CD4-positive, alpha-beta T cell treated with Interleukin-12 subunit alpha and Interleukin-12 subunit beta, for 1 hour (primary cell): ENCODE data around the gene SLC30A2.

Experiments
- DNase-seq: peaks from one replicate; pipeline ENCODE4 v3.0.0-alpha.2; 2020

The SLC30A2 gene

DNA sequence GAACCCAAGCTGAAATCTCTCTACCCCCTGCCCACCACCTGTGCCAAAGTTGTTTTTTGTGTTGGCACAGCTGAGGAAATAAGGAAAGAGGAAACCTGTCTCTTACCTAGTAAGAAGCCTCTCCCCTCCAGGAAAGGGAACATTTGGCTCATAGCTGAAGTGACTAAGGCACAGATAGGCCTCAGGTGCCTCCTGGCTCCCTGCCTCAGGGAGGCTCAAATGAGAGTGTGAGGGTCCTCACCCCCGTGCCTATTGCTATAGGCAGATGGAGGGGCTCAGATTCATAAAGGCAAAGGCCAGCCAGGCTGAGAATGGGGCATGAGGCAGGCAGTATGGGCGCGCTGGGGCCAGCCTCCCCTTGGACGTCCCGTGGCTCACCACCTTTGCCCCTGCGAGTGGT is 7.4 kb downstream of the SLC30A2 start:
- DNase-seq = no peak

DNA sequence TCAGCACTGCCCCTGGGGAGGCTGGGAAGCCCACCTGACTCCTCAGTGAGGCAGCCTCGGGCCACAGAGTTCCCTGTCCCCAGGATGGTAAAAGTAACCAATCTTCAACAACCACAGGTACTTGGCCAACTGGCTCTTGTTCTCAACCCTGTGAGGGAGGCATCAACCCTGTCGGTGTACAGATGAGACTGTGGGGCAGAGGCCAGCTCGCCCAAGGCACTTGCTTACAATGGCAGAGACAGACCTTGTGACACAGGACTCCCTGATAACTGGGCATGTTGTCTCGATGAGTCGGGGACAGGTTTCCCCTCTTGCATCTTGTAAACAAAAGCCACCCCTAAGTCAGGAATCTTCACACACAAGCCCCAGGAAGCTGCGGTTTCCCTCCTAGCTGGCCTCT is 8.0 kb downstream of the SLC30A2 start:
- no peak for DNase-seq

DNA sequence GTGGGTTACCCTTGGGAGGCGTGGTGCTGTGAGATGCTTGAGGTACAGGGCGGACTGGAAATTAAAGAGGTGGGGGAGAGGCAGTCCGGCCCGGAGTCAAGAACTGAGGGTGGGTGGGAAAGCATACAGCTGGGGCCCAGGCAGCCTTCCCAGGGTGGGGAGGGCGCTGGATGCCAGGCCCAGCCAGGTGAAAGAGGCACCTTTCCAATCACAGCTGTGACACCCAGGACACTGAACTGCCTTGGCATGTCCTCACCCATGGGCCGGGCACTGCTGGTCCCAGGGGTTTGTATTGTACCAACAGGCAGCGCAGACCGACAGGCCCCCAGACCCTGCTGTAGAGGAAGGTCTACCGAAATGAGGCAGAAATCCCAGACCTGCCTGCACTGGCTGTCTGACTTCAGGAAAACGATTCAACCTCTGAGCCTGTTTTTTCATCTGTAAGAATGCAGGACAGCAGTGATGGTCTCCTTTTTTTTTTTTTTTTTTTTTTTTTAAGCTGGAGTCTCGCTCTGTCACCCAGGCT is 9.1 kb downstream of the SLC30A2 start:
- DNase-seq = no peak

DNA sequence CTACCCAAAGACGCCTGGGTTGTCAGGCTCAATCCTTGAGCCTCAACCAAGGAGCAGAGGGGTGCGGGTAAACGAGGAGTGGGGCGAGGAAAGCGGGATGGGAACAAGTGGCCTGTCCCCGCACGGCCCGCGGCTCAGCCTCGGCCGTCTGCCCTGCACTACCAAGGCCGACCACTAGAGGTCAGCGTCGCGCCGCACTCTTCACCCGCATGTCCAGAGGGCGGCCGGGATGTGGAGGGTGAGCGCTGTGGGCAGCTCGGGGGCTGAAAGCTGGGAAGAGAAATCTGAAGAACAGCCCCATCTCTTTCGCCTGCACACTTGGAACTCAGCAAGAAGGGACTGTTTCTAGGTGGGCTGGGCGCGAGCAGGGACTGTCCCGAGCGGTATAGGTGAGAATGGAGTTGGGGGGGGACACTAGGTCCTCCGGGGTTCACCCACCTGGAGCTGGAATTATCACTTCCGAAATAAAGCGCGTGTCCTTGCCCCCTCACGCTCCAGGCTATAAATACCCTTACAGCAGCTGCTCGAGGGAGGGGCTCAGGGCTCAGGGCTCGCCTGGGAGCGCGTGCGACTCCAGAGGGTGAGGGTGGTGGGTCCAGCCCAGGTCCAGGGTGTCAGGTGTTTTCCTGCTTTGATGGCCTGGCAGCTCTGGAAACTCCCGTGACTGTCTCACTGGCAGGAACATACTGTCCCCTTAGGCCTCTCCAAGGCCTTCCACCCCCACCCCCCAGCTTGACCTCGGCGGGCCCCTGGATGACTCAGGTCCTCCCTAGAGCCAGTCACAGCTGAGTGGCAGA is 9.8 kb downstream of the SLC30A2 start:
- peak; percentile 79 for DNase-seq

DNA sequence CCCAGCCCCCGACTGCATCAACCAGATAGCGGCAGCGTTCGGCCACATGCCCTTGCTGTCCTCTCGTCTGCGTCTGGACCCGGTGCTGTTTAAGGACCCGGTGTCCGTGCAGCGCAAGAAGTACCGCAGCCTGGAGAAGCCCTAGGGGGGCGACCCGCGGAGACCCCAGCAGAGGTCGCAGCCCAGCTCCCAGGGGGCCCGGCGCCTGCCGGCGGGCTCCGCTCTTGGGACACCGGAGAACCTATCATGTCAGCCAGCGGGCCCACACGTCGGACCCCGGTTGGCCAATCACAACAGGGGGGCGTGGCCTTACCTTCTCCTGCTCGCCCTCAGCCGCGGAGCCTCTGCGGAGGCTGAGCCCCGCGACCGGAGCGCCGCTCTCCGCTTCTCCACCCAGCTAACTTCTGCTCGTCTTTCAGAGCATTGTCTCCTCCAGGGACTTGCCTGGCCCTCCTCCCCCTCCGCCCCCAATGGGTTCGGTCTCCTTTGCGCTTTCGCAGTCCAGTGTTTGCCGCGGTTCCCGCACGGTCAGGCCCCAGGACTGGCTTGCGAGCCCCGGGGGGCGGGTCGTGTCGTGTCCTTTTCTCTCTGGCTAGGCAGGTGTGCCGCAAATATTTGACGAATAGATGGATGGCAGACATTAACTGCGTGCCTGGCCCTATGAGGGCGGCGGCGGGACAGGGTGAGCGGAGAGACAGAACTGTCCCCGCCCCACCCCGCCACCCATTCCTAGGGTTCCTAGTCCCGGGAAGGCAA is 10.5 kb downstream of the SLC30A2 start:
- DNase-seq = peak; percentile 94

DNA sequence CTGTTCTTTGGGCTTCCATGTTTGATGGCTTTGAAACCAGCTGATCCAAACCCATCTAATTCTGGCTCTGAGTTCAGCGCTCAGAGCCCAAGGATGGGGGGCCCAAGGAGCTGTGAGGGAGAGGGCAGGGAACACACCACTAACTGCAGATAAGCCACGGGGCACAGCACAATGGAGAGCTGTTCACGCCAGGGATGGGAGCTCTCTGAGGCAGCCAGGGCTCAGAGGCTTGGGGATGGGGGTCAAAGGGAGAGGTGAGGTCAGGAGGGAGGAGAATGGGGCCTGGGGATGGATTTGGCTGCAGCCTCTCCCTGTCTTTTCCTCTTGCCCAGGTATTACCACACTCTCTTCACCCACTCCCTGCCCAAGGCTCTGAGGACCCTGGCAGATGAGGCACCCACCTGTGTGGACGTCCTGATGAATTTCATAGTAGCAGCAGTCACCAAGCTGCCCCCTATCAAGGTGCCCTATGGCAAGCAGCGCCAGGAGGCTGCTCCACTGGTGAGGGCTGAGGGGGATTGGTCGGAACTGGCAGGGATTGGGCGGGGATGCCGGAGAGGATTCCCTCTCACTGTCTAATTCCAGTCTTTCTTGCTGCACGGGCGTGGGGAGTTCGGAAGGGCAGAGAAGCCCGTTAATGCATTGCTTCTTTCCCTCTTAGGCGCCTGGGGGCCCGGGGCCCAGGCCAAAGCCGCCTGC is 11.3 kb downstream of the SLC30A2 start:
- DNase-seq = no peak

DNA sequence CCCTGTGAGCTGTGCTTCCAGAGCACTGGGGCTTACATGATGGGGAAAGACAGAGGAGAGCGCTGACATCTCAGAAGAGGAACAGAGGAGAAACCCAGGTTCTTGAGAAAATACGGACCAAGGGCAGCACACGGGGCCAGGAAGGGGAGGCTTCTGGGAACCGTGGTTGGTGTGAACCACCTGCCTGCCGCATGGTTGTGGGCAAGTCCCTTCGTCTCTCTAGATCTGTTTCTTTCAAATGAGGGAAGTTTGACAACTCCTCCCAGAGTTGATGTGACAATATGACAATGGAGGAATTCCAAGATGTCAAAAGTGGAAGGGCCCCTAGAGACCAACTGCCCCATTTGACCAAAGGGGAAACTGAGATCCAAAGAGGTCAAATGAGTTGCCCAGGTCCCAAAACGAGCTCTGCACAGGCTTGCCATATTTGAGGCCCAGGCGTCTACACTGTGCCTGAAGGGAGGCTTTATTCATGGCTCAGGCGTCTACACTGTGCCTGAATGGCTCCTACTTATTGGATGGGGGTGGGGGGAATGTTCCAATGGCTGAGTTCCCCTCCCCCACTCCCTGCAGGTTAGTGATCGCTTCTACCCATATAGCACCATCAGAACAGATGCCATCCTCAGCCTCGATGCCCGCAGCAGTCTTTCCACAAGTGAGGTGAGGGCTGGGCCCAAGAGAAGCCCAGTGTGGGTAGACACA is 13.1 kb downstream of the SLC30A2 start:
- DNase-seq = no peak

DNA sequence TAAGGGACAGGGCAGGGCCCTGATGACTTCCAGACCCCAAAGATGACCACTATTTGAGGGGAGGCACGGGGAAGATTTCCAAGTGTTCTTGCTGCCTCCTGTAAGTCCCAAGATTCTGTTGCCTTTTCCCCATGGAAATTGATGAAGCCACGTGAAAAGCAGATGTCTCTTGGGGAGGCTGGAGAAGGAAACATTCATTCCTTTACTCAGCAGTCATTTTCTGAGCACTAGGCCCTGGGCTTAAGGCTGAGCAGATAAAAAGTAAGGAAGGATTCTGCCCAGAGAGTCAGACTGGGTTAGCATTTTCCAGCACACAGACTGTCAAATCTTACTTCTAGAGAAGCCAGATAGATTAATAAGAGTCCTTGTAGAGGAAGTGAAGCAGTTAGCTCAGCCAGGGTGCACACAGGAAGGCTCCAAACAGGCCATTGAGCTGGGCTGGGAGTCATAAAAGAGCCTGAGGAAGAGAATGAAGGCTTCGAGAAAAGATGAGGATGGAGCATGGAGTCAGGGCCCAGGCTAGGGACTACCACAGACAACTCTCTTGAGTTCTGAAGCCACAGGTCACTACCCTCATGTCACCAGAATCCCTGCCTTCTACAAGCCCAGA is 14.2 kb downstream of the SLC30A2 start:
- no peak for DNase-seq

DNA sequence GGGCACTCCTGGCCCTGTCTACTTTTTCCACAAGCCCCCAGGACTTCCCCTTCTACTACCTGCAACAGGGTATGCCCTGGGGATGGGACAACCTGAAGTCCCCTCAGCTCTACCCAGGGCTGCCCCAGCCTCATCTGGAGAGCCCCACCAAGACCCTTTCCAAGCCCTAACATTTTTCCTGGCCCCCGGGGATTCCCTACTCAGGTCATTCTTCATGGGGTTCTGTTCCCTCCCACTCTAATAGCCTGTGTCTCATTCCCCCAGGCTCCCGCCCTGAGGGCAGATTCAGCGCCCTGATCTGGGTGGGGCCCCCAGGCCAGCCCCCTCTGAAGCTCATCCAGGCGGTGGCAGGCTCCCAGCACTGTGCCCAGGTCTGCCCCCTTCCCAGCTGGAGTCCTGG is 14.7 kb downstream of the SLC30A2 start:
- no peak for DNase-seq

DNA sequence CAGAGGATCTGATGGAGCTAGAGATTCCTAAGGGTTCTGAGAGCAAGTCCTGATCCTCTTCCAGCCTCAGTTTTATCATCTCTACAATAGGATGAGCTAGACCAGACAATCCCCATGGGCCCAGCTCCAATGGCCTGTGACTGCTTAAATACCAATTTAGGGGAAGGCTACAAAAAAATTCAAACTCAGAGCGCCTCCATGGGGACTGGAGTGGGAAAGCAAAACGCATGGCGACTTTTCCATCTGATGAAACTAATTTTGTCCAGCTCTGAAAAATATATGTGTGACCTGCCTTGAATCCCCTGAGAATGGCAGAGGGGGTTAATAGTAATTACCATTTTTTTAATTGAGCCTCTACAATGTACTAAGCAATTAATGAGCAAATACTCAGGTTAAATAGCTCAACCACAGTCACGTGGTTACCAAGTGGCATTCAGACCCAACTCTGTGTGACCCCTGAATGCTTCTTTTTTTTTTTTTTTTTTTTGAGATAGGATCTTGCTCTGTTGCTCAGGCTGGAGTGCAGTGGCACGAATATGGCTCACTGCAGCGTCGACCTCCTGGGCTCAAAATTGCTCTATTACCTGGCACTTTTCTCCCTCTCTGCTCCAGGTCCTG is 15.9 kb downstream of the SLC30A2 start:
- no peak for DNase-seq

DNA sequence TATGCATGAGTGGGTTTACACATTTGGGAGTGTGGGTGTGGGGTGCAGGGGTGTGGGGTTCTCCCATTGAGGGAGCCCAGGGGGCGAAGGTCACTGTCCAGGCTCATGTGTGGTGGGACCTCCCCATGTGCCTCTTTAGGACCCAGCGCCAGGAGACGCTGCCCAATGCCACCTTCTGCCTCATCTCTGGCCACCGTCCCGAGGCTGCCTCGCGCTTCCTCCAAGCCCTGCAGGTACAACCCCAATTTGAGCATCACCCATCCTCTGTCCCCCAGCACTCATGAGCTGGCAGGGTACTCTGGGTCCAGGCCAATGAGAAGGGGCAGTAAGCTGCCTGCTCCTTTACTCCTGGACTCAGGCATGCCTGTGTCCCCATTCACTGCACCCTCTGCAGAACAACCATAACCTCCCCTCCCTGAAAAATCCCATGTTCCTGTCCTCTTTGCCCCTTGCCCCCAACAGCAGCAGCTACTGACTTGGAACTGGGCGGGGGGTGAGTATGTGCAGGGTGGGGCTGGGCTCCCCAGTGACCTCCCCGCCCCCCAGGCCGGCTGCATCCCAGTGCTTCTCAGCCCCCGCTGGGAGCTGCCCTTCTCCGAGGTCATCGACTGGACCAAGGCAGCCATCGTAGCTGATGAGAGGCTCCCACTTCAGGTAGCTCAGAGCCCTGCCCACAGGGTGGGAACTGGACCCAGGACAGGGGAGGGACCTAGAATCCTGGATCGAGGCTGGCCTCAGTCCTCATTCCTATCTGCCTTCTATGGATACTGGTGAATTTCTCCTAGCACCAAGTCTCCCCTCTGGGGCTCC is 16.7 kb downstream of the SLC30A2 start:
- no peak for DNase-seq

DNA sequence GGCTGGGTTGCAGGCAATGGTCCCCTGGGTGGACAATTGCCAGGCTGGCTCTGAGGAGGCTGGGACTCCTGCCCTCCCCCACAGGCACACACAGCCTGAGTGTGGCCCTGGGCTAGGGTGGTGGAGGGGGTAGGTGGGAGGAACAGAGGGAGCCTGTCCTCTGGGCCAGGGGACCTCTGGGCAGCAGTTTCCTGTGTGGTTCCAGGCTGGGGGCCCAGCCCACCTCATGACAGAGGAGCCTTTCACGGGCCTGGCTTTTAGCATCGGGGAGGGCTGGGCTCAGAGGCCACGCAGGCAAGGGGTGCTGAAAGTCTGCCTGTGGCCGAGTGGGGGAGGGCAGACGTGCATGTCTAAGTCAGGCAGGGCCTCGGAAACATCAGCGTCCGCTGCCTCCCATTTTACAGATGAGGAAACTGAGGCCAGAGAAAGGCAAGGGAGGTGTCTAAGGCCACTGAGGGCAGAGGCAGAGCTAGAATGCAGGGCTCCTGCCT is 17.4 kb downstream of the SLC30A2 start:
- no peak for DNase-seq

DNA sequence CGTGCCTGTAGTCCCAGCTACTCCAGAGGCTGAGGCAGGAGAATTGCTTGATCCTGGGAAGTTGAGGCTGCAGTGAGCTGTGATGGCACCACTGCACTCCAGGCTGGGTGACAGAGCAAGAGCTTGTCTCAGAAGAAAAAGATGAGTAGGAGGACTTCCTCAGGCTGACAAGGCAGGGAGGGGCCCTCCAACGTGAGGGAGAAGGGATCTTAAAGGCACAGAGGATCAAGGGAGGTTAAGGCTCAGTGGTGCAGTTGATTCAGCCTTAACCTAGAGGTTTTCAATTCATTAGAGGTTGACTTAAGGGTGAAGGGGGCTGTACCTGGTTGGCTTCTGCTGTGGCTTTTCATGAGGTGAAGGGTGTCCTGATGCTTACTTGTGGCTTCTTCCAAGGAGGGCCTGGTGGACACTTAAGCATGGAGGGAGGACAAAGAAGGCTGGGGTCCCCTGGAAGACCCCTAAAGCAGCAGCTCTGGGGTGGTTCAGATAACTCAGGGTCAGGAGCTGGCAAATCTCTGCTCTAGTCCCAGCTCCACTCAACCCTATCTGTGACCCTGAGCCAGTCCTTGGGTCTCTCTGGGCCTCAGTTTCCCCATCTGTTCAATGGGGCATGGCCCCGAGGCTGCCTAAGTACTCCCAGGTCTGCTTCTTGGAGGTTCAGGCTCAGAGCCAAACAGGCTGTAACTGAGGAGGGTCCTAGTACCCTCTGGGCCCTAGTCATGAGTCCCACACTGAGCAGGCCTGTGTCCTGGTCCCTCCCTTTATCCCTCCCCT is 18.0 kb downstream of the SLC30A2 start:
- DNase-seq = no peak

DNA sequence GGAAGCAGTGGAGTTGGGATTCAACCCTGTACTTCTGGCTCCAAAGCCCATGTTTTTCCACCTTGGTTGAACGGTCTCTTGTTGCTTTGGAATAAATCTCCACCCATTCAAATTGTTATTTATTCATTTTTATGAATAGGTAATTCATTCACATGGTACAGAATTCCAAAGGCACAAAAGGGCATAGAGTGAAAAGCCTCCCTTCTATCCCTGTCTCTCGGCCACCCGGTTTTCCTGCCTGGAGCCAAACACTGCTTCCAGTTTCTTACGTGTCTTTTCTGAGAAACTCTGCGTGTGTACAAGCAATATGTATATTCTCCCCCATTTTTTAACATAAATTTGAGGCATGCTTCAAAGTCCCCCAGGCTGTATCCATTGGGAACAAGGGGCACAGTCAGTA is 20.4 kb downstream of the SLC30A2 start:
- no peak for DNase-seq

DNA sequence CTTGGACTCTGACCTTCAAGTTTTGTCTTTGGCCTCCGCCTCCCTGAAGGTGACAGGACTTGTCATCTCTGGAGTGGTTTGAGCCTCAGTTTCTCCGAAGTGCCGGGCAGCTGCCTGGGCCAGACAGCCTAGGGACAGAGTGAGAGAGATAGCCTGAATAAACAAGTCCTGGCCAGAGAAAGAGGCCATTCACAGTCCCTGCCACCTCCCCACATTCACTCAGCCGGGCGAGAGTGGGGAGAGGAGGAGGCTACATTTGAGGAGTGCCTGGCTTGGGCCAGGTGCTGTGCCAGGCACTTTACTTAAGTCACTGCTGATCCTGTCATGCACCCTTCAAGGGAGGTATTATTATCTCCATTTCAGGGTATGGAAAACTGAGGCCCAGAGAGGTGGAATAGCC is 20.9 kb downstream of the SLC30A2 start:
- no peak for DNase-seq

DNA sequence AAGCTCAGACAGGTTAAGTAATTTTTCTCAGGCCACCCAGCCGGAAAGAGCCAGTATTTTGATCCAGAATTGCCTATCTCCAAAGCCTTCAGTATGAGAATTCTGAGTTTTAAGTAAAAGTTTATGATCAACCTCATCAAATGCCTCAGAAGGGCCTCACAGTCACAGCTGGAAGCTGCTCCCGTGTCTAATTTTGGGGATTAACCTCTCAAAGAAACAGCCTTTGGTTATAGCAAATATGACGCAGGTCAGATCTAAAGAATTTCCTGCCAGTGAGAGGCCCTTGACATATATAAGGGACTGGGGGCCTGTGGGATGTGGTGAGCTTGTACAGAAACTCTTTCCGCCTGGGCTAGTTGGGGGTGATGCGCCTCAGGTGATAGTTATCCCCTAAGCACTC is 22.1 kb downstream of the SLC30A2 start:
- DNase-seq = no peak

DNA sequence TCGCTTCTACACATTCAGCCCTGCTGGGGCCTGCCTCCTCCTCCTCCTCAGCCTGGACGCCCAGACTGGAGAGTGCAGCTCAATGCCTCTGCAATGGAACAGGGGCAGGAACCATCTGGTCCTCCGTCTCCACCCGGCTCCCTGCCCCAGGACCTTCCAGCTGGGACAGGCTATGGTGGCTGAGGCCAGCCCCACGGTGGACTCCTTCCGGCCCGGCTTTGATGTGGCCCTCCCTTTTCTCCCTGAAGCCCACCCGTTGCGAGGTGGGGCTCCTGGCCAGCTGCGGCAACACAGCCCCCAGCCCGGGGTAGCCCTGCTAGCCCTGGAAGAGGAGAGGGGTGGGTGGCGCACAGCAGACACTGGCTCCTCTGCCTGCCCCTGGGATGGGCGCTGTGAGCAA is 22.9 kb downstream of the SLC30A2 start:
- no peak for DNase-seq

DNA sequence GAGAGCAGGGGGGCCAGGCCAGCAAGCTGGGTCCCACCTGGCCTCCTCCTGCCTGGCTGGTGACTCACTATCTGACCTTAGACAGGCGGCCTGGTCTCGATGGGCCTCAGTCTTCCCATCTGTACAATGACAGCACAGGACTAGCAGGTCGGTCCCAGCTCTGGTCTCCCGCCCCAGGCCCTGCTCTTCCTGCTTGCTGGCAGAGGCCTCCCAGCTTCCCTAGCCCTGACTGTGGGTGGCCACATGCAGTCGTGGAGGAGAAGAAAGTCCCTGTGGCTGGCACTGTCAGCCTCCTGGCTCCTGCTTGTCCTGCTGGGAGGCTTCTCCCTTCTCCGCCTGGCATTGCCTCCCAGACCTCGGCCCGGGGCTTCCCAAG is 23.5 kb downstream of the SLC30A2 start:
- no peak for DNase-seq

DNA sequence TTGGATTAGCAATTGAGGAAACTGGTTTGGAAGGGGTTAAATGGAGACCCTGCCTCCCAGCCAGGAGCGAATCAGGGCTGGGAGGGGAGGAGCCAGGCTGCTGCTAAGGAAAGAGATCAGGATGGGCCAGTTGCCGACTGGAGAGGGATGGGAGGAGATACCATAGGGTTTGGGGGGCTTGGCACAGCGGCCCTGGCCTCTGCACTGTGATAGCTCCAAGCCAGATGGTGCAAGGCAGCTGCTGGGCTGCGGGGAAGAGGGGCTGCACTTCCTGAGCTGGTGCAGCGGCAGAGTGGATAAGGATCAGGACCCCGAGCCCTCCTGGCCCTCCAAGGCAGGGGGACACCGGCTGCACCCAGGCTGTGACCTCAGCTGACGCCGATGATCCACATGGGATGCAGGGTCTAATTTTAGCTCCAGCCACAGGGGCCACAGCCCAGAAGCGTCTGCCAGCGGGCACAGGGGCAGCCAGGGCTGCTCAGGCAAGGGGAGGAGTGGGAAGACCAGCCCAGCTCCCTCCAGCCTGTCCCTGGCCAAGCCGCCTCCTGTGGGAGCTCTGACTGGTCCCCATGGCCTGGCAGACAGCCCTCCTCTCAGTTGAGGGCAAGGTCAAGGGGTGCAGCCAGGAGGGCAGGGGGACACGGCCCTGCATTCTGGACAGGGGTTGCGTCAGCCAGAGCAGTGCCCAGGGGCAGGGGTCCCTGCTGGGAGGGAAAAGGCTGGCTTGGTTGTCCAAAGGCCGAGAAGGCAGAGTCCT is 24.1 kb downstream of the SLC30A2 start, which contains the start of gene EXTL1:
Gene EXTL1, plus strand, starts transcription at position 129 of the 757 bp plus-strand sequence. CDS start 872 bp downstream, outside the sequence.
- no peak for DNase-seq
